Neural cell (in vitro differentiated cells): Measurements from ENCODE around the gene TATDN2.

Source experiments
- EP300 ChIP-seq: fragments of 450-650 bp; conservative IDR thresholded peaks from 2 replicates; pipeline ENCODE4 v1.6.1; 2014; ENCODE audit warnings: antibody characterized with exemption, mild to moderate bottlenecking, moderate library complexity; ENCODE audit not compliant: poor library complexity, severe bottlenecking
- EZH2 ChIP-seq: fragments of 200-600, 300-800 bp; shearing (Covaris generic), sonication (generic); IDR thresholded peaks from 2 replicates; pipeline ENCODE4 v1.6.1; 2014; ENCODE audit warnings: antibody characterized with exemption, low read length, borderline replicate concordance, mild to moderate bottlenecking; ENCODE audit not compliant: insufficient read depth, poor library complexity, severe bottlenecking
- MXI1 ChIP-seq: fragments of 450-650 bp; conservative IDR thresholded peaks from 2 replicates; pipeline ENCODE4 v1.6.1; 2014; ENCODE audit warnings: antibody characterized with exemption, mild to moderate bottlenecking; ENCODE audit not compliant: poor library complexity, severe bottlenecking
- POLR2AphosphoS5 ChIP-seq: IDR thresholded peaks from 2 replicates; pipeline ENCODE4 v1.6.1; 2012
- RAD21 ChIP-seq: fragments of 450-650 bp; conservative IDR thresholded peaks from 2 replicates; pipeline ENCODE4 v1.6.1; 2014; ENCODE audit warnings: antibody characterized with exemption, mild to moderate bottlenecking, moderate library complexity
- TAF1 ChIP-seq: IDR thresholded peaks from 2 replicates; pipeline ENCODE4 v1.6.1; 2012; ENCODE audit warnings: low read depth
- TF ChIP-seq, protein P1 (sequence below): fragments of 450-650 bp; IDR thresholded peaks from 2 replicates; pipeline ENCODE4 v1.5.1; 2014; ENCODE audit warnings: antibody characterized with exemption, mild to moderate bottlenecking, moderate library complexity; ENCODE audit not compliant: poor library complexity, severe bottlenecking
- TF ChIP-seq, protein P2 (sequence below): IDR thresholded peaks from 2 replicates; pipeline ENCODE4 v1.6.1; 2012; ENCODE audit warnings: borderline replicate concordance

DNA sequence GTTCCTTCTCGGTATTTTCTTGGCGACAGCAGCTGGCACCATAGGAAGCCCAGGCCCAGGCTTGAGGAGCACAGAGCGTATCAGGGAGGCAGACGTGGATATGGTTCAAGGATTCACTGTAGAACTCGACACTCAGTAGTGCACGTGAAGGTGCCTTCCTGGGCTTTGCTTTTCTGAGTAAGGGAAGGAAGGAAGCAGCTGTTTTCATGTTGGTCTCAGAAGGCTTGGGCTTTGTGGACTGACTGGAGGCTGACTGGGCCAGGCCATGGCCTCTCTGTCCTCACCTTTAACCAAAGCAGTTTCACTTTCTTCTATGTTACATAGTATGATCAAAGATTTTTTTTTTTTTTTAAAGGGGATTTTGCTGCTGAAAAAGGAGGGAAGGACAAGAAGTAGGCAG, 51.4 kb downstream of the TATDN2 start:
- TF ChIP-seq EZH2 (no peak), POLR2AphosphoS5 (no peak), TAF1 (no peak), EP300 (no peak), MXI1 (no peak), RAD21 (no peak)
- TF ChIP-seq, protein P1, sequence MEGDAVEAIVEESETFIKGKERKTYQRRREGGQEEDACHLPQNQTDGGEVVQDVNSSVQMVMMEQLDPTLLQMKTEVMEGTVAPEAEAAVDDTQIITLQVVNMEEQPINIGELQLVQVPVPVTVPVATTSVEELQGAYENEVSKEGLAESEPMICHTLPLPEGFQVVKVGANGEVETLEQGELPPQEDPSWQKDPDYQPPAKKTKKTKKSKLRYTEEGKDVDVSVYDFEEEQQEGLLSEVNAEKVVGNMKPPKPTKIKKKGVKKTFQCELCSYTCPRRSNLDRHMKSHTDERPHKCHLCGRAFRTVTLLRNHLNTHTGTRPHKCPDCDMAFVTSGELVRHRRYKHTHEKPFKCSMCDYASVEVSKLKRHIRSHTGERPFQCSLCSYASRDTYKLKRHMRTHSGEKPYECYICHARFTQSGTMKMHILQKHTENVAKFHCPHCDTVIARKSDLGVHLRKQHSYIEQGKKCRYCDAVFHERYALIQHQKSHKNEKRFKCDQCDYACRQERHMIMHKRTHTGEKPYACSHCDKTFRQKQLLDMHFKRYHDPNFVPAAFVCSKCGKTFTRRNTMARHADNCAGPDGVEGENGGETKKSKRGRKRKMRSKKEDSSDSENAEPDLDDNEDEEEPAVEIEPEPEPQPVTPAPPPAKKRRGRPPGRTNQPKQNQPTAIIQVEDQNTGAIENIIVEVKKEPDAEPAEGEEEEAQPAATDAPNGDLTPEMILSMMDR: no peak
- TF ChIP-seq, protein P2, sequence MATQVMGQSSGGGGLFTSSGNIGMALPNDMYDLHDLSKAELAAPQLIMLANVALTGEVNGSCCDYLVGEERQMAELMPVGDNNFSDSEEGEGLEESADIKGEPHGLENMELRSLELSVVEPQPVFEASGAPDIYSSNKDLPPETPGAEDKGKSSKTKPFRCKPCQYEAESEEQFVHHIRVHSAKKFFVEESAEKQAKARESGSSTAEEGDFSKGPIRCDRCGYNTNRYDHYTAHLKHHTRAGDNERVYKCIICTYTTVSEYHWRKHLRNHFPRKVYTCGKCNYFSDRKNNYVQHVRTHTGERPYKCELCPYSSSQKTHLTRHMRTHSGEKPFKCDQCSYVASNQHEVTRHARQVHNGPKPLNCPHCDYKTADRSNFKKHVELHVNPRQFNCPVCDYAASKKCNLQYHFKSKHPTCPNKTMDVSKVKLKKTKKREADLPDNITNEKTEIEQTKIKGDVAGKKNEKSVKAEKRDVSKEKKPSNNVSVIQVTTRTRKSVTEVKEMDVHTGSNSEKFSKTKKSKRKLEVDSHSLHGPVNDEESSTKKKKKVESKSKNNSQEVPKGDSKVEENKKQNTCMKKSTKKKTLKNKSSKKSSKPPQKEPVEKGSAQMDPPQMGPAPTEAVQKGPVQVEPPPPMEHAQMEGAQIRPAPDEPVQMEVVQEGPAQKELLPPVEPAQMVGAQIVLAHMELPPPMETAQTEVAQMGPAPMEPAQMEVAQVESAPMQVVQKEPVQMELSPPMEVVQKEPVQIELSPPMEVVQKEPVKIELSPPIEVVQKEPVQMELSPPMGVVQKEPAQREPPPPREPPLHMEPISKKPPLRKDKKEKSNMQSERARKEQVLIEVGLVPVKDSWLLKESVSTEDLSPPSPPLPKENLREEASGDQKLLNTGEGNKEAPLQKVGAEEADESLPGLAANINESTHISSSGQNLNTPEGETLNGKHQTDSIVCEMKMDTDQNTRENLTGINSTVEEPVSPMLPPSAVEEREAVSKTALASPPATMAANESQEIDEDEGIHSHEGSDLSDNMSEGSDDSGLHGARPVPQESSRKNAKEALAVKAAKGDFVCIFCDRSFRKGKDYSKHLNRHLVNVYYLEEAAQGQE: no peak
